Endodermal cell (in vitro differentiated cells): ENCODE results near the gene SLTM. TPM values are rescaled to one million over a fixed set of nuclear protein-coding genes. Genes with fewer than 3 reads are reported as not detected.
A peak's percentile ranks its signal among the peaks of the same experiment; 100 is the strongest.
"Not testable (repeated sequence)": the region's sequence is repeated elsewhere in the genome, so short reads cannot be mapped to it uniquely, and the experiment has no call there.

ENCODE experiments used
- DNase-seq: peaks from one replicate; pipeline ENCODE4 v3.0.0-alpha.2; 2017
- H3K27ac ChIP-seq: 2 replicates; pipeline ENCODE4 v1.5.1; 2013; ENCODE audit warnings: mild to moderate bottlenecking, low read depth, low read length, moderate library complexity
- H3K27me3 ChIP-seq: 2 replicates; pipeline ENCODE4 v1.6.1; 2013; ENCODE audit warnings: mild to moderate bottlenecking, low read length, moderate library complexity; ENCODE audit not compliant: insufficient read depth, control insufficient read depth, poor library complexity, severe bottlenecking
- H3K36me3 ChIP-seq: 2 replicates; pipeline ENCODE4 v1.7.0; 2013; ENCODE audit warnings: mild to moderate bottlenecking, low read length, moderate library complexity; ENCODE audit not compliant: control insufficient read depth, insufficient read depth
- H3K4me1 ChIP-seq: one replicate; pipeline ENCODE4 v1.7.0; 2013; ENCODE audit warnings: low read length; ENCODE audit not compliant: control insufficient read depth, insufficient read depth
- H3K4me3 ChIP-seq: 2 replicates; pipeline ENCODE4 v1.5.1; 2013; ENCODE audit warnings: mild to moderate bottlenecking, low read length, moderate library complexity
- H3K9ac ChIP-seq: 2 replicates; pipeline ENCODE4 v1.6.1; 2013; ENCODE audit warnings: mild to moderate bottlenecking, low read length, moderate library complexity; ENCODE audit not compliant: poor library complexity, severe bottlenecking; ENCODE audit errors: extremely low read depth
- H3K9me3 ChIP-seq: 2 replicates; pipeline ENCODE4 v1.6.1; 2013; ENCODE audit warnings: mild to moderate bottlenecking, low read length, moderate library complexity; ENCODE audit not compliant: control insufficient read depth
- H3K27ac Mint-ChIP-seq: 2 replicates; pipeline ENCODE4 v1.8.0; 2020; ENCODE audit warnings: mixed read lengths
- H3K27me3 Mint-ChIP-seq: 2 replicates; pipeline ENCODE4 v1.8.0; 2021; ENCODE audit warnings: mild to moderate bottlenecking, mixed read lengths; ENCODE audit not compliant: insufficient read depth
- H3K36me3 Mint-ChIP-seq: 2 replicates; pipeline ENCODE4 v1.8.0; 2020; ENCODE audit warnings: low read depth, mixed read lengths
- H3K4me1 Mint-ChIP-seq: 2 replicates; pipeline ENCODE4 v1.8.0; 2020; ENCODE audit warnings: mixed read lengths
- H3K4me3 Mint-ChIP-seq: 2 replicates; pipeline ENCODE4 v1.8.0; 2020; ENCODE audit warnings: mild to moderate bottlenecking, moderate library complexity, mixed read lengths
- H3K9me3 Mint-ChIP-seq: 2 replicates; pipeline ENCODE4 v1.8.0; 2020; ENCODE audit warnings: mild to moderate bottlenecking, mixed read lengths
- CTCF ChIP-seq: fragments of 200-600 bp; sonication (generic); conservative IDR thresholded peaks from 2 replicates; pipeline ENCODE4 v1.5.0; 2021; ENCODE audit warnings: antibody characterized with exemption, mild to moderate bottlenecking
- WGBS, 2 experiments: methylation state at CpG; one replicate each; pipeline versions ENCODE4 v1.1.5 to v1.1.7; 2013; ENCODE audit warnings: missing lambda C conversion rate in 2 of 2, mixed read lengths in 1 of 2; ENCODE audit not compliant: insufficient coverage in 1 of 2, insufficient read length in 1 of 2; 5-methylcytosine and 5-hydroxymethylcytosine counted together
- total RNA-seq, 2 donors: library from RNA; stranded (reverse); fragmentation: NEBNext Ultra II Directional in 1 of 2; extraction: Animal tissue kit (Norgen Biotek cat#: 25700) in 1 of 2; gene quantifications; 2 replicates in 1 of 2; 3 replicates in 1 of 2; pipeline ENCODE4 v1.2.1, GENCODE V29; 2021

The SLTM gene
- total RNA-seq, 2 donors from 2014 or later = 77.1 to 96.8 TPM

DNA sequence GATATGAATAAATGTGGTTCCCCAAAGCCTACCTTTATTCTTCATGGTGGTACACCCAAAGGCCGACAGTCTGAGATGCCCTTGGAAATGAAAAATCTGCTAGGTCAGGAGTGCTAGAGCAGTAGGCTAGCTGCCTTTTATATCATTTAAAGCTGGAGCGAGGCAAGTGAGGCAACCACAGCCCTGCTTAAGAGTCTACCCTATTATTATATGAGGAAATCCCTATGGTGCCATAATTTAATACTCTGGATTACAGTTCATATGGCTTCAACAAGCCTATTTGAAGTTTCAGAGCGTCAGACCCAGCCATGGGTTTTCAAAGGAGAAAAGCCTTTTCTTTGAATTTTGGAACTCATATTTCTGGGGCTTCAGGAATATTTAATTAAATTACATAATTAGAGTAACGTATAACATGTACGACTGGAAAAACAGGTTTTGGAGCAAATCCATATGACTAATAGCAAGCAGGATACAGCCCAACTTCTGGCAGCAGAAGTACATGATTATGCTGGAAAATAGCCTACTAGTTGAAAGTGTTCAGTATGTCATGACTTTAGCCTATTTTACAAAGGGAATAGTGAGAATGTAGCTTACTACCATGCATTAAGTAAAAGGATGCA, 18.0 kb upstream of the SLTM start:
- H3K4me1 ChIP-seq = no peaks in the 10 kb centered on the region
- WGBS, 2 experiments = 94% methylated on average over 5 of the region's 5 CpGs; no CpG with 5 or more reads in 1 of the 2 experiments
- no peaks in the 10 kb centered on the region for H3K9me3 Mint-ChIP-seq
- H3K27me3 Mint-ChIP-seq = no peaks in the 10 kb centered on the region
- H3K36me3 ChIP-seq = no peaks in the 10 kb centered on the region
- no peak for DNase-seq
- no peak for TF ChIP-seq CTCF
- no peaks in the 10 kb centered on the region for H3K4me1 Mint-ChIP-seq
- no peak overlapping the region for H3K9ac ChIP-seq
- H3K9me3 ChIP-seq = no peaks in the 10 kb centered on the region
- H3K36me3 Mint-ChIP-seq = no peaks in the 10 kb centered on the region
- no peak overlapping the region for H3K27ac Mint-ChIP-seq
- no peak overlapping the region for H3K27ac ChIP-seq
- H3K4me3 Mint-ChIP-seq = no peak overlapping the region
- H3K27me3 ChIP-seq = no peaks in the 10 kb centered on the region
- no peak overlapping the region for H3K4me3 ChIP-seq

DNA sequence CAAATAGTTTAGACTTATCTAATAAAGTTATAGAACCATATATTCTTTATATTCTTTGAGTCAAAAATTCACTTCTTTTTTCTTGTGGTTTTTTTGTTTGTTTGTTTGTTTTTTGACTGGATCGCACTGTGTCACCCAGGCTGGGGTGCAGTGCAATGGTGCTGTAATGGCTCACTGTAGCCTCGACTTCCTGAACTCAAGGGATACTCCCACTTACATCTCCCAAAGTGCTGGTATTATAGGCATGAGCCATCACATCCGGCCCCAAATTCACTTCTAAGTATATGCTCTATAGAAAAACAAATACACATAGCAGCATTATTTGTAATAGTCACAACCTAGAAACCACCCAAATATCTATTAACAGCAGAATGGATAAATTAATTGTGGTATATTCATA, 13.7 kb upstream of the SLTM start:
- no peak for TF ChIP-seq CTCF
- H3K4me3 ChIP-seq = no peak overlapping the region
- Mint-ChIP-seq H3K4me1 (no peaks in the 10 kb centered on the region), H3K27ac (no peak overlapping the region), H3K27me3 (no peaks in the 10 kb centered on the region), H3K4me3 (no peak overlapping the region), H3K9me3 (no peaks in the 10 kb centered on the region), H3K36me3 (no peaks in the 10 kb centered on the region)
- H3K9me3 ChIP-seq = no peaks in the 10 kb centered on the region
- no peaks in the 10 kb centered on the region for H3K27me3 ChIP-seq
- H3K27ac ChIP-seq = no peak overlapping the region
- no peak overlapping the region for H3K9ac ChIP-seq
- no peaks in the 10 kb centered on the region for H3K4me1 ChIP-seq
- H3K36me3 ChIP-seq = no peaks in the 10 kb centered on the region
- DNase-seq = no peak
- 83 to 100% methylated on average over 1 to 3 of the region's 3 CpGs for WGBS, 2 experiments

DNA sequence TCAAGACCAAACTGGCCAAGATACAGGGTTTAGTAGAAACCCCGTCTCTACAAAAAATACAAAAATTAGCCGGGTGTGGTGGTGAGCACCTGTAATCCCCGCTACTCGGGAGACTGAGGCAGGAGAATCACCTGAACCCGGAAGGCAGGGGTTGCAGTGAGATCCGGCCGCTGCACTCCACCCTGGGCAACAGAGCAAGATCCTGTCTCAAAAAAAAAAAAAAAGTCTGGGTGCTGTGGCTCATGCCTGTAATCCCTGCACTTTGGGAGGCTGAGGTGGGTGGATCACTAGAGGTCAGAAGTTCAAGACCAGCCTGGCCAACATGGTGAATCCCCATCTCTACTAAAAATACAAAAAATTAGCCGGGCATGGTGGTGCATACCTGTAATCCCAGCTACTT, 1.5 kb upstream of the SLTM start:
- H3K27me3 ChIP-seq, H3K36me3 ChIP-seq, H3K9me3 ChIP-seq, H3K27me3 Mint-ChIP-seq, H3K9ac ChIP-seq, H3K27ac ChIP-seq, H3K9me3 Mint-ChIP-seq, DNase-seq, H3K36me3 Mint-ChIP-seq, H3K4me3 ChIP-seq: not testable (repeated sequence)
- H3K4me3 Mint-ChIP-seq = peak overlapping the region; percentile 94
- 96% methylated on average over 8 of the region's 8 CpGs for WGBS, 2 experiments
- H3K27ac Mint-ChIP-seq = peak overlapping the region; percentile 98
- peaks cover 11% of the 10 kb centered on the region for H3K4me1 ChIP-seq
- peaks cover 11% of the 10 kb centered on the region for H3K4me1 Mint-ChIP-seq

- H3K4me1 ChIP-seq = peaks cover 11% of the 10 kb centered on the region
- peaks cover 5% of the 10 kb centered on the region for H3K36me3 ChIP-seq
- no peaks in the 10 kb centered on the region for H3K27me3 ChIP-seq
- no peaks in the 10 kb centered on the region for H3K9me3 Mint-ChIP-seq
- peak overlapping the region; percentile 97 for H3K9ac ChIP-seq
- WGBS, 2 experiments = 70 to 85% methylated on average over 4 of the region's 4 CpGs
- peak overlapping the region; percentile 98 for H3K27ac Mint-ChIP-seq
- H3K4me1 Mint-ChIP-seq = peaks cover 11% of the 10 kb centered on the region
- H3K36me3 Mint-ChIP-seq = peaks cover 5% of the 10 kb centered on the region
- H3K4me3 Mint-ChIP-seq = peak overlapping the region; percentile 94
- no peaks in the 10 kb centered on the region for H3K27me3 Mint-ChIP-seq
- TF ChIP-seq CTCF = no peak
- H3K9me3 ChIP-seq = no peaks in the 10 kb centered on the region
- H3K4me3 ChIP-seq = peak overlapping the region; percentile 98
- no peak for DNase-seq
- H3K27ac ChIP-seq = peak overlapping the region; percentile 97
Observed at GRCh38 chr15:58934521-58934920, 1.0 kb upstream of the SLTM start.
